HepG2 (cell line): ENCODE data around the gene ZNF625. TPM values are rescaled to one million over a fixed set of nuclear protein-coding genes. Genes with fewer than 3 reads are reported as not detected.

ENCODE experiments used
- ATAC-seq: fragments of 200-7000 bp; cut with Tn5 transposase; 3 replicates; pipeline ENCODE4 v1.9.1; 2020; ENCODE audit warnings: mild to moderate bottlenecking, moderate library complexity
- BruUV-seq: library from RNA; stranded (reverse); fragments of 400-500 nt; replicated peaks from 2 replicates; lab custom pipeline; 2021; lab: Mats Ljungman, UMichigan
- CTCF ChIA-PET: fragments of 300-600 bp; formaldehyde crosslinking; extraction: SDS; loops from one replicate; lab custom pipeline; 2021; ENCODE audit warnings: low total read pairs, inconsistent platforms, low intra/inter-chr PET ratio; lab: Yijun Ruan, JAX
- POLR2A ChIA-PET: fragments of 350-600 bp; sonication (Branson Sonifier 250); formaldehyde crosslinking; loops from one replicate; lab custom pipeline; 2020; ENCODE audit warnings: antibody characterized with exemption, inconsistent platforms; lab: Yijun Ruan, JAX
- DNase-seq: peaks from one replicate; pipeline ENCODE4 v3.0.0-alpha.2; 2015; ENCODE audit warnings: low spot score
- FAIRE-seq: peaks from 3 replicates; lab custom pipeline; 2011; peaks lifted over from hg19 to GRCh38; lab: Jason Lieb, UNC
- H2AFZ ChIP-seq: one replicate; pipeline ENCODE4 v1.6.1; 2011; ENCODE audit warnings: low read length, inconsistent platforms
- H3K27ac ChIP-seq: fragments of 300-600 bp; 3 replicates; pipeline ENCODE4 v1.8.0; 2011; ENCODE audit warnings: mixed run types, mild to moderate bottlenecking, mixed read lengths, low read length, inconsistent platforms; ENCODE audit not compliant: insufficient read depth; ENCODE audit errors: extremely low read length
- H3K27me3 ChIP-seq, 2 experiments: fragments of 200-600 bp in 1 of 2; 2 replicates in 1 of 2; 3 replicates in 1 of 2; pipeline versions ENCODE4 v1.6.0 to v1.8.0; 2011; ENCODE audit warnings: low read length in 2 of 2, mild to moderate bottlenecking in 2 of 2, moderate library complexity in 2 of 2, inconsistent platforms in 1 of 2; ENCODE audit not compliant: insufficient read depth in 2 of 2, control insufficient read depth in 1 of 2
- H3K36me3 ChIP-seq, 2 experiments: fragments of 200-600 bp in 1 of 2; replicated peaks in 1 of 2; 2 replicates in 1 of 2; 3 replicates in 1 of 2; pipeline versions ENCODE4 v1.5.1 to v1.8.0; 2011; ENCODE audit warnings: low read length in 2 of 2, inconsistent platforms in 1 of 2; ENCODE audit not compliant: insufficient read depth in 2 of 2, control insufficient read depth in 1 of 2
- H3K4me1 ChIP-seq: 2 replicates; pipeline ENCODE4 v1.5.1; 2012; ENCODE audit warnings: low read length, inconsistent platforms; ENCODE audit not compliant: insufficient read depth
- H3K4me2 ChIP-seq: 2 replicates; pipeline ENCODE4 v1.6.0; 2011; ENCODE audit warnings: low read depth, low read length, inconsistent platforms
- H3K4me3 ChIP-seq, 3 experiments: fragments of 200-600 bp in 1 of 3; sonication (generic), shearing (Covaris generic) in 1 of 3; replicated peaks in 1 of 3; 2 replicates each; pipeline ENCODE4 v1.5.1; 2011 to 2016; ENCODE audit warnings: low read length in 3 of 3, inconsistent platforms in 2 of 3, low read depth in 2 of 3, mild to moderate bottlenecking in 2 of 3, control low read depth in 1 of 3, mixed read lengths in 1 of 3; ENCODE audit not compliant: insufficient read depth in 1 of 3
- H3K79me2 ChIP-seq: one replicate; pipeline ENCODE4 v1.6.1; 2011; ENCODE audit warnings: low read length, inconsistent platforms; ENCODE audit not compliant: insufficient read depth
- H3K9ac ChIP-seq: 2 replicates; pipeline ENCODE4 v1.6.0; 2011; ENCODE audit warnings: mild to moderate bottlenecking, low read depth, low read length, inconsistent platforms; ENCODE audit not compliant: insufficient read depth
- H3K9me3 ChIP-seq: 2 replicates; pipeline ENCODE4 v1.5.1; 2012; ENCODE audit warnings: mild to moderate bottlenecking, low read length
- H4K20me1 ChIP-seq: 2 replicates; pipeline ENCODE4 v1.6.0; 2011; ENCODE audit warnings: inconsistent platforms, mild to moderate bottlenecking, low read length, moderate library complexity; ENCODE audit not compliant: insufficient read depth
- BORCS8-MEF2B ChIP-seq: sonication (generic); formaldehyde crosslinking; IDR thresholded peaks from 2 replicates; pipeline ENCODE4 v1.8.0; 2022; ENCODE audit warnings: mild to moderate bottlenecking, missing genetic modification reagents
- DMTF1 ChIP-seq: sonication (generic); formaldehyde crosslinking; IDR thresholded peaks from 2 replicates; pipeline ENCODE4 v1.4.0; 2020; ENCODE audit warnings: mild to moderate bottlenecking, missing genetic modification reagents
- HNRNPK ChIP-seq: fragments of 200-400 bp; formaldehyde crosslinking; IDR thresholded peaks from 2 replicates; pipeline ENCODE4 v1.6.1; 2018; ENCODE audit warnings: low read length, low read depth, moderate library complexity, mild to moderate bottlenecking; ENCODE audit not compliant: poor library complexity, severe bottlenecking
- NFE2L2 ChIP-seq: fragments of 150-350 bp; IDR thresholded peaks from 2 replicates; pipeline ENCODE4 v1.6.1; 2014; ENCODE audit warnings: low read length
- NPAS2 ChIP-seq: sonication (generic); formaldehyde crosslinking; IDR thresholded peaks from 2 replicates; pipeline ENCODE4 v1.8.0; 2022; ENCODE audit warnings: mild to moderate bottlenecking, missing genetic modification reagents, borderline replicate concordance
- ZNF10 ChIP-seq: sonication (generic); formaldehyde crosslinking; IDR thresholded peaks from 2 replicates; pipeline ENCODE4 v1.4.0; 2020; ENCODE audit warnings: mild to moderate bottlenecking, low read depth, missing genetic modification reagents, borderline replicate concordance
- ZNF556 ChIP-seq: sonication (generic); formaldehyde crosslinking; IDR thresholded peaks from 2 replicates; pipeline ENCODE4 v1.4.0; 2020; ENCODE audit warnings: mild to moderate bottlenecking, missing genetic modification reagents, borderline replicate concordance
- ZNF629 ChIP-seq: sonication (generic); formaldehyde crosslinking; conservative IDR thresholded peaks from 2 replicates; pipeline ENCODE4 v1.5.0; 2020; ENCODE audit warnings: missing genetic modification reagents
- ZNF768 ChIP-seq: sonication (generic); formaldehyde crosslinking; IDR thresholded peaks from 2 replicates; pipeline ENCODE4 v1.4.0; 2020; ENCODE audit warnings: missing genetic modification reagents
- WGBS: methylation state at CpG from one replicate; pipeline ENCODE4 v1.1.6; 2017; ENCODE audit warnings: low lambda C conversion rate; 5-methylcytosine and 5-hydroxymethylcytosine counted together
- in situ Hi-C: cut with HindIII; loops from 2 replicates; pipeline ENCODE4 v1.10.0; 2017; ENCODE audit warnings: low pct_unique_long_range_greater_than_20kb; ENCODE audit not compliant: extremely low pct_ligation_motif_present
- intact Hi-C: fragments of 100-400 bp; cut with micrococcal nuclease; formaldehyde crosslinking; loops from one replicate; pipeline ENCODE4 v1.10.0; 2022; ENCODE audit not compliant: unreplicated experiment
- polyA plus RNA-seq, 8 experiments: library from polyadenylated mRNA; depleted of rRNA in 3 of 8; stranded (reverse) in 7 of 8; unstranded in 1 of 8; fragments of >200 nt; fragmentation: Illumina TruSeq in 4 of 8; extraction: Trizol in 4 of 8; gene quantifications; 2 replicates each; pipeline versions ENCODE4 v1.2.1 to v1.2.3, GENCODE V29; 2011 to 2016; ENCODE audit warnings: low read depth in 4 of 8, missing spikeins in 1 of 8, mixed read lengths in 1 of 8; ENCODE audit not compliant: insufficient read depth in 1 of 8
- total RNA-seq, 5 experiments: library from RNA; depleted of rRNA; stranded (reverse); fragments of >200 nt; fragmentation: Illumina TruSeq; extraction: Trizol; gene quantifications; 2 replicates each; pipeline ENCODE4 v1.2.3, GENCODE V29; 2016; ENCODE audit warnings: low read depth in 1 of 5

Gene ZNF625
- total and polyA plus RNA-seq, 2 of the 13 experiments (the other 11 are each of a cell fraction or from before 2014, with no cell fraction given), result 1.7 to 12.2 TPM

GRCh38 chr19:12139885-12140544, 16.5 kb downstream of the ZNF625 start, which contains the start of gene ZNF20 (continued):
- TF ChIP-seq DMTF1 (no peak), ZNF629 (CRISPR knock-in tag) (no peak), ZNF556 (CRISPR knock-in tag) (no peak), HNRNPK (no peak), NPAS2 (CRISPR knock-in tag) (no peak), ZNF768 (CRISPR knock-in tag) (peak; percentile 15; the same call in 1 of the 2 replicates), ZNF10 (CRISPR knock-in tag) (no peak)

GRCh38 chr19:12139269-12139668, 17.3 kb downstream of the ZNF625 start:
- peak; percentile 76 for TF ChIP-seq NFE2L2
- no peak for TF ChIP-seq BORCS8-MEF2B (CRISPR knock-in tag)
- intact Hi-C loops (no loop called here), in situ Hi-C loops (no loop called here)
- ChIA-PET CTCF (interaction anchor here (2.8 kb wide), 1 partner anchor 79 kb away, joined by 58 read pairs; no protein-coding TSS in a partner anchor), POLR2A (interaction anchor here (1.5 to 2.7 kb wide), 5 partner anchors 17 to 194 kb away, joined by 4 to 24 read pairs (median 11); partner anchors contain the start of genes ZNF563 and ZNF625)
- DNase-seq (no peak), FAIRE-seq (no peak), ATAC-seq (0 out of 3 replicates have a peak, but pooled peaks have one; percentile 3)
- H3K27me3 ChIP-seq, result no peaks in the 10 kb centered on the region; a peak in 1 of 5 replicates
- peaks cover 23% of the 10 kb centered on the region for H3K4me1 ChIP-seq
- H3K79me2 ChIP-seq, result peaks cover 17% of the 10 kb centered on the region
- peak overlapping the region; percentile 85 to 96 (median 93) for H3K4me3 ChIP-seq
- peak overlapping the region; percentile 84 for H3K9ac ChIP-seq
- peak overlapping the region; percentile 86 for H3K27ac ChIP-seq
- BruUV-seq, result no TSS peak
- 13% methylated on average over 13 of the region's 13 CpGs for WGBS
- H3K36me3 ChIP-seq, result peaks cover 4 to 15% of the 10 kb centered on the region in 2 experiments; a peak in 4 of 5 replicates
- no peaks in the 10 kb centered on the region for H4K20me1 ChIP-seq
- no peaks in the 10 kb centered on the region for H3K9me3 ChIP-seq
- H2AFZ ChIP-seq, result no peak overlapping the region
- peak overlapping the region; percentile 98 for H3K4me2 ChIP-seq
